GM19438 (cell line): ENCODE results near the gene CDKAL1.

ENCODE experiments used
- ATAC-seq: cut with Tn5 transposase; IDR thresholded peaks from one replicate; pipeline ENCODE4 v1.9.1; 2021; ENCODE audit warnings: low read depth; ENCODE audit not compliant: unreplicated experiment

CDKAL1 gene

GRCh38 chr6:20866935-20867703 is 332.9 kb downstream of the CDKAL1 start:
- no peak for ATAC-seq

GRCh38 chr6:20868397-20869096 is 334.3 kb downstream of the CDKAL1 start:
- no peak for ATAC-seq

GRCh38 chr6:20870021-20870420 is 335.8 kb downstream of the CDKAL1 start:
- no peak for ATAC-seq

- no peak for ATAC-seq
Measured at GRCh38 chr6:20870493-20870892, 336.2 kb downstream of the CDKAL1 start.

GRCh38 chr6:20873425-20874190 is 339.4 kb downstream of the CDKAL1 start:
- ATAC-seq = no peak

GRCh38 chr6:20875369-20875963 is 341.2 kb downstream of the CDKAL1 start:
- ATAC-seq = no peak

- ATAC-seq = no peak
Measured at GRCh38 chr6:20876036-20876435, 341.8 kb downstream of the CDKAL1 start.

- no peak for ATAC-seq
Measured at GRCh38 chr6:20876561-20876960, 342.3 kb downstream of the CDKAL1 start.

- peak; percentile 97 for ATAC-seq
Measured at GRCh38 chr6:20877008-20877937, 343.0 kb downstream of the CDKAL1 start.

GRCh38 chr6:20879121-20879520 is 344.9 kb downstream of the CDKAL1 start:
- ATAC-seq = no peak

GRCh38 chr6:20879526-20879925 is 345.3 kb downstream of the CDKAL1 start:
- no peak for ATAC-seq

- ATAC-seq = no peak
Measured at GRCh38 chr6:20881365-20881764, 347.1 kb downstream of the CDKAL1 start.

- ATAC-seq = no peak
Measured at GRCh38 chr6:20882014-20882413, 347.8 kb downstream of the CDKAL1 start.

GRCh38 chr6:20885076-20885475 is 350.8 kb downstream of the CDKAL1 start:
- no peak for ATAC-seq

GRCh38 chr6:20891161-20891560 is 356.9 kb downstream of the CDKAL1 start:
- no peak for ATAC-seq

- ATAC-seq = no peak
Measured at GRCh38 chr6:20892365-20892764, 358.1 kb downstream of the CDKAL1 start.

GRCh38 chr6:20893412-20893811 is 359.2 kb downstream of the CDKAL1 start:
- no peak for ATAC-seq

- ATAC-seq = peak; percentile 90
Measured at GRCh38 chr6:20900389-20901160, 366.3 kb downstream of the CDKAL1 start.

- no peak for ATAC-seq
Measured at GRCh38 chr6:20905377-20905776, 371.1 kb downstream of the CDKAL1 start.
